Measurements from ENCODE around the gene ANKRD22.

The ANKRD22 gene

DNA sequence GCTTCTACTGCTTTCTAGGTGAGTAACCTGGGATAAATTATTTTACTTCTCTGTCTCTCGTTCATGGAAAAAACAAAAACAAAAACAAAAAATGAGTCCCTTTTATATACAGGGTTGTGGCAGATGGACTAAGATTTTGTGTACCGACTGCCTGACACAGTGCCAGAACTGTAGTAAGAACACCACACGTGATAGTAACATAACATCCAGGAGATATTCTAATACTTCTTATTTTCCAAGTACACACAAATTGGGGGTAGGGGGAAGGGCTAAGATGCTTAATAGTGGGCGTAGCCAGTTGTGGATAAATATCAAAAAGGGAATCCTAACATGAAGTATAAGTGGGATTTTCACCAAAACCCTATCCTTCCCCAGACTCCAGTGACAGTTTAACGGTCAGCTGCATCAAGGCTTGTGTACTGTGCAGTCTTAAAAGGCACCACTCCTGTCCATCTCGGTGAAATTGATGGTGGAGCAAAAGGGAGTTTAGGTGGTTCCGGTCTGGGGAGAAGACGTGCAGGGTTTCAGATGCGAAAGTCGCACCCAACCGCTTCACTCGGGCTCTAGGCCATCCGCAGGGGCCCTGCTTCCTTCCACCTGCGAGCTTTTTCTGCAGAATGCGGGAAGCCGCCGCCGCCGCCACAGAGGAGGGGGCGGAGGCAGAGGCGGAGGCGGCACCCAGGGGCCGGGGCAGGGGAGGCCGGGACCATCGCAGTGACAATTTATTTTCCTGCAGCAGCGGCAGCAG lies 28.1 kb upstream of the ANKRD22 start, which contains the start of gene STAMBPL1:
Gene STAMBPL1 (plus strand): TSS at position 712 of the 748 bp plus-strand sequence. CDS start 21,464 bp downstream, outside the sequence.
- DNase-seq (ENCODE audit: low read depth in 1 of 2, low spot score in 1 of 2) = peak in 1 of 2 donors; percentile 61

DNA sequence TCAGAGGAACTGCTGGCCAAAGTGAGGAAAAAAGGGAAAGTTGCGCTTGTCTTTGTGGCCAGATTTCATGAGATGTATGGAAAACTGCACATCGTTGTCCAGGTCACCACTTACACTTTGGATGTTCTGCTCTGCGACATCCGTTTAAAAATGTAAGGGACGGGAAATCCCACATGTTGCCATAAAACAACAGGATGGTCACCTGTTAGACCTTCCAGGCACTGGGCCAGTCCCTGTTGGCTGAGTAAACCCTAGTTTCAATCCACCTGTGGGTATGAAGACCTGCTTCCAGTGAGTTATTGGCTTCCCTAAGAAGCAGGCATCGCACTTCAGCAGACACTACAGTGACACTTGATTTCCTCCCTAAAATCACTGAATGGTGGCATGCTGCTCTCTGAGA lies 25.7 kb upstream of the ANKRD22 start:
- no peak for DNase-seq (ENCODE audit: low read depth in 1 of 2, low spot score in 1 of 2)

DNA sequence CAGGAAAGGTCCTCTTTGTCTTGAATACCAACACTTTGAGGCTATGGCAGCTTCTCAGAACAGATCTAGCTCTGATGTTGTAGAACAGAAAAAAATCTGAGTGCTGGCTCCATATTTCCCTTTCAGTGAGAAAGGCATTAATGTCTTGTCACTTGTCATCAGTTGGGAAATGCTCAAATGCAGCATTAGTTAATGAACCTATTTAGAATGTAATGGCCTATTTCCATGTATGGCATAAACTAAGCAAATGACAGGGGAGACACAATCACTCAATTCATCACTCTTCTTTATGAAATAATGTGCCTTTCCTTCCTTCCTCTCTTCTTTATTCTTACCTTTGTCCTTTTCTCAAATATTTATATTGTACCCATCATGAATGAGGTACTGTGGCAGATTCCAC lies 23.4 kb upstream of the ANKRD22 start:
- DNase-seq (ENCODE audit: low read depth in 1 of 2, low spot score in 1 of 2) = no peak

DNA sequence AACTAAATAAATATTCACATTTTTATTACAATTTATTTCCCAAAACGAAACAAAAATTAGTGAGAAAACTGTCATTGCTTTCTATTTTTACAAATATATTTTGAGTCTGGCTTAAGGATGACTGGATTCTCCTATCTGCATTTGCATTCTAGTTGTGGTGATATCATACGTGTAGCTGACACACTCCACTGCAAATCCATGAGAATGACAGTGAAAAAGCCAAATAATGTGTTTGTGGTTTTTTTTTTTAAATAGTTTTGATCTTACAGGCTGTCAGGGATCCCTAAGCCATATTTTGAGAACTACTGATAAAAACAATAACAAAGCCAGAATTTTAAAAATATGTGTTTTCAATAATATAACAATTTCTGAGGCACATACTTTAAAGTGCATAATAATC lies 22.6 kb upstream of the ANKRD22 start:
- no peak for DNase-seq (ENCODE audit: low read depth in 1 of 2, low spot score in 1 of 2)

DNA sequence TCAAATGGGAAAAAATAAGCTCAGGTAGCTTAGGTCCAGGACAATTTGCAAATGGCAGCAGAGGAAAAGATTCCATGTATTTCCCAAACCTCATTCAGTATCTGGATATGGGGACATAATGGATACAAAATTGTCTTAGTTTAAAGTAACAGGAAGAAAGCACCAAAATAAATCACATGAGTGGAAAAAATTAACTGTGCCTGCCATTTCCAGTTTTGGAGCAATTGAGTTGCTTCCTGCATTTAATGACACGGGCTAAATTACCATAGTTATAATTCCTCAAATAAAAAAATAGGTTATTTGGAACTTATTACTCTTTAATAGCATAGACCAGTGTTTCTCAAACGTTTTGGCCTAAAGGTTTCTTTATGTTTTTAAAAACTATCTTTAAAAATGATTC lies 22.1 kb upstream of the ANKRD22 start:
- DNase-seq (ENCODE audit: low read depth in 1 of 2, low spot score in 1 of 2) = no peak

DNA sequence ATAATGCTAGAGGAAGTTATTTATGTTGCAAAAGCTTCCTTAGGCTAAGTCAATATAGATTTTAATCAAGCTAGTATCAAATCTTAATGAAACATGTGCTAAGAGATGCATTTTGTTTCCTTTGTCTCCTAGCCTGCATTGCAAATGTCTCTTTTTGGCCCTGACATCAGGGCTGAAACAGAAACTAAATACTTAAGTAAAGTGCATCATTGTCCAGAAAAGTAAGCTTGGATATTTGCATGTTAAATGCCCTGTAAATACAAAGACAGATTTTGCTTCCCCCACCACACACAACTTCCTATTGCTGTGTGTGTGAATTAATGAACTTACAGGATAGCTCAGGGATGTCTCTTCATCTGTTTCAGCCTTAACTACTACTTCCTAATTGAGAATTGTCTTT lies 18.4 kb upstream of the ANKRD22 start:
- no peak for DNase-seq (ENCODE audit: low read depth in 1 of 2, low spot score in 1 of 2)

DNA sequence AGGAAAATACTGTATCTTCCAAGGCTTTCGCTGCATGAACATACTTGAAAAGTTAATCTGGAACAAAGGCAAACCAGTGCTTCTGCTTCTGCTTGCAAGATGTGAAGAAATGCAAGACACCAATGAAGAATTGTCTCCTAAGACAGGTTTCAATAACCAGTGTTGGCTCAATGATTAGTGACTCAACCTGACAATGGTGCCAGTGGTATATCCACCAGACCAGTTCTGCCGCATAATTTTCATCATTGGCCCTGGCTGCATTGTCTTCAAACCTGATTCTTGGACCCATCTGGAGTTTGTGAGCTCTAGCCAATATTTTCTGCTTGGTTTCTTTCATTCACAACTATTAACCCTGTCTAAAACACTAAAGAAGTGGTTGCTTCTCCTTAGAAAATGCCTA lies 14.8 kb upstream of the ANKRD22 start:
- DNase-seq (ENCODE audit: low read depth in 1 of 2, low spot score in 1 of 2) = no peak

DNA sequence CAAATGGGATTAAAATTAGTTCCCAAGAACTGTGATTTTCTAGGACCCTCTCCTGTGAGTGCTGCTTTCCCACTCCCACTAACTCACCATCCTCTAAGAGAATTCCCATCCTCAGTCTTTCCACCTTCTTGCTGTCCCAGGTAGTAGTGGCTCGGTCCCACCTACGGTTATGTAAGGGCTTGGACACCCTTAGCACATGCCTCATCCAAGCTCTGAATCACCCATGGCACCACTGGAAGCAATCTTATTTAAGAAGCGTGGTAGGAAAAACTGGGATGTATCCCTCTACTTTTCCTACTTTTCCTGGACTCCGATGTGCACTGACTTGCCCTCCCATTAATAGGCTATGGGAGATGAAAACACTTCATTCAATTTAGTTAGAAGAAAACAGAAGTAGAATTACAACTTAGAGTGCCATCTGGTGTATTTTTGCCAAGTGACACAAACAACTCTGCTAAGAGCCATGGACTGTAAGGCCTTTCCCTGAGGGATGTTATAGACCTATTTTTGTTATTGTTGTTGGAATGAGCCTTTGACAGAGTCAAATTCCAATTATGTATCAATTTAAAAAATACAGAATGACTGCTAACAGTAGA lies 13.7 kb upstream of the ANKRD22 start:
- no peak for DNase-seq (ENCODE audit: low read depth in 1 of 2, low spot score in 1 of 2)

DNA sequence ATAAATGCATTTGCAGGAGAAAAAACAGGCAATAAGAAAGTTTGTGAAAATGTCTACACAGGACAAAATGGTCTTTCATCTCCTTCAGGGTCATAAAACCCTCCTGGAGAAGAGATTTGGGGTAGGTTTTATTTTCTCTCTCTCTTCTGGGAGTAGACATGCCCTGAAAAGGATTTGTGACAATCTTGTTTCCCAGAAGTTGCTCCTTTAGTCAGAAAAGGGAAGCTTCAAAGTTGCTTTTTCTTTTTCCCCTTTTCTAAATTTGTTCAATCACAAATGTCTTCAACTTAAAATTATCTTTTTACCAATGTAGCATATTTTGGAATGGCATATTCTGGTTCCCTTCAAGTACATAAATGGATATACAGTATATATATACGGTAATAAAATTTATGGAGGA lies 9.4 kb upstream of the ANKRD22 start:
- no peak for DNase-seq (ENCODE audit: low read depth in 1 of 2, low spot score in 1 of 2)

DNA sequence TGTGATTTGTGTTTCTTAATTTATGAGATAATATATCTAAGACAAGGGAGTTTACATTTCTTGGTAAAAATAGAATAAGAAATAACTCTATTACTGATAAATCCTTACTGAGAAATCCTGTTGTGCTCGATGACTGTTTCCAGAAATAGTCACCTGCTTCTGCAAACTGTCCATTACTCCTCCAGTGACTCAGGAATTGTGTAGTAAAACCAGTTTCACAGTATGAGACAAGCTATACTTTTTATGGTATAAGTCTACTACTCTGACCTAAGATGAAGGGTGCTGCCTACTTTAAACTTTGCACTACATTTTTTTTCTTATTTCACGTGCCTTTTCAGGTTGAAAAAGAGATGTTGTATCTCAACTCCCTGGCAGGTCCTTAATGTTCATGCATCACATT lies 6.8 kb upstream of the ANKRD22 start:
- DNase-seq (ENCODE audit: low read depth in 1 of 2, low spot score in 1 of 2) = no peak

DNA sequence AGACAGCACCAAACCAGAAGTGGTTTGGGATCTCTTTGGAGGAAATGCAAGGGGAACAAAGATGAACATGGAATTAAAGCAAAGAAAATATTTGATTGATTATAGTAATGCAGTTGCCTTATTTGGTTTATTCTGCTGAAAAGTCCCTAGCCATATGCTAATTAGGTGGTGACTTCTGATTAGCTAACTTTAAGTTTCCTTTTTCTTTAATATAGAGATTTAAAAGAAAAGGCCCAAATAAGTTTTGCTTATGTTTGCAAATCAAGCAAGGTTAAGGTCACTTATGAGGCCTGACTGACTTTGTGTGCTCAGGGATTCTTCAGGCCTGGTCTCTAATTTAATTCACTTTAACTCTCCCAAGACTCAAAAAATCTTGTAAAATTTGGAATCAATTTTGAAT lies 6.2 kb upstream of the ANKRD22 start:
- DNase-seq (ENCODE audit: low read depth in 1 of 2, low spot score in 1 of 2) = no peak

DNA sequence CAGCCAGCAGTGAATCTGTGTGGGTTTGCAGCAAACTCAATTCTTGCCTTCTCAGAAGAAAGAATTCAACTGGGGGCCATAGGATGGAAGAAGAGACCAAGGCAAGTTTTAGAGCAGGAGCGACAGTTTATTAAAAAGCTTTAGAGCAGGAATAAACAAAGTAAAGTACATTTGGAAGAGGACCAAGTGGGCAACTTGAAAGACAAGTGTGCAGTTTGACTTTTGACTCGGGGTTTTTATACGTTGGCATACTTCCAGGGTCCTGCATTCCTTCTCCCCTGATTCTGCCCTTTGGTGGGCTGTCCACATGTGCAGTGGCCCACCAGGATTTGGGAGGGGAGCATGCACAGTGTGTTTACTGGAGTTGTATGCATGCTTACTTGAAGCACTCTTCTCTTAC lies 3.0 kb upstream of the ANKRD22 start:
- DNase-seq (ENCODE audit: low read depth in 1 of 2, low spot score in 1 of 2) = no peak

DNA sequence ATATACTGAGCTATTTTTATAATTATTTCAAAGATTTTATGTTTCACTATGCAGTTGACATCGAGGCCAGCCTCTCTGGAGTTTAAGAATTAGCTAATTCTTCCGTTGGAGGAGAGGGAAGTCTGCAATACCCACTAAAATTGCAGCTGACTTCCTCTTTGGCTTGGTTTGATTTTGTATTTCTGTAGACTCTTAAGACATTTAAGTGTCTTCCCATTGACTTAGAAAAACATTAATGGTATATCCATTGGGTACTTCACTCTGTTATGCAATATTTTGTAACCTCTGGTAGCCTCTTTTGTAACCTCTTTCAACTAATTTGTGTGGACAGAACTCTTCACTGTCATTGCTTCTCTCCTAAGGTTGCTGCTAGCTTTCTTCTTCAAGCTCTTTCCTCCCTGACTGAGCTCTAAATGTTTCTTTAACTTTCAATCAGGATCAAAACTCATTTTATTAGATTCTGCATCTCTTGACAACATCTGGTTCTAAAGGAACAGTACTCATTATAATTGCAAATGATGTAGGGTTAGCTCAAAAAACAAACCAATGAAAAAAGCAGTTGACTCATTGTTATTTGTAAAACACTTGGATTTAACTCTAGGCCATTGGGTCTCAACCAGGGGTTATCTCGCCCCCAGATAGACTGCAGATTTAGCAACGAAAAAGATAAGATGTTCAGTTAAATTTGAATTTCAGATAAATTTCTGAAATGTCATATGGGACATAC lies 1.7 kb upstream of the ANKRD22 start:
- no peak for DNase-seq (ENCODE audit: low read depth in 1 of 2, low spot score in 1 of 2)

DNA sequence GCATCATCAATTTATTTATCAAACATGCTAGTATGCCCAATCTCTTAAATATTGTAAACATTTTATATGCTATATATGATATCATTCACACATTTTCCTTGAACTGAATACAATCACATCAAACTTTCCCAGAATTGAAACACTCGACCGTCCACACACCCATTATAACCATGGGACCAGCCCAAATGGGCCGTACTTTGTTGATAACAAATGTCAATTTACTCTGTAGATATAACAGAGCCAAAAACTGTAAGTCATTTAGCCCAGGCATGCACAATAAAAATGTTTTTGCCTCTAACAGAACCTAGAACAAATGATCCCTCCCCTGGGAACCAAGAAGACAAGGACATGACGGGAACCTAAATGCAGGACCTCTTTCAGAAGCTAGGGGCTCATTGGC lies 683 bp upstream of the ANKRD22 start:
- no peak for DNase-seq (ENCODE audit: low read depth in 1 of 2, low spot score in 1 of 2)

DNA sequence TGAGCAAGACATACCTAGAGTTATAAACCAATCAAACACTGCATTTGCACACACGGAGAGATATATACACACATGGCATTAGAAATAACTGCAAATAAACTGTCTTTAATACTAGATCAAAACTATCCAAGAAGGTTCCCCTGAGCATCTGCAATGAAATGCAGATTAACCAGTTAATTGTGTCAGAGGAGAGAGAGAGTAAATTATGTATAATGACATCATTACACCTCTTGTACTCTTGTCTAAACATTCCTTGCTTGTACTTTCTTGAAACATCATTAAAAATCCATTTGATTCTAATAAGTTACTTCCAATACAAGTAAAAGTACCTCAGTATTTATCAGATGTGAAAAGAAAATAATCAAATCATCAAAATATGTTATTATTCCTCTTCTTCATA lies 932 bp downstream of the ANKRD22 start:
- no peak for DNase-seq (ENCODE audit: low read depth in 1 of 2, low spot score in 1 of 2)

DNA sequence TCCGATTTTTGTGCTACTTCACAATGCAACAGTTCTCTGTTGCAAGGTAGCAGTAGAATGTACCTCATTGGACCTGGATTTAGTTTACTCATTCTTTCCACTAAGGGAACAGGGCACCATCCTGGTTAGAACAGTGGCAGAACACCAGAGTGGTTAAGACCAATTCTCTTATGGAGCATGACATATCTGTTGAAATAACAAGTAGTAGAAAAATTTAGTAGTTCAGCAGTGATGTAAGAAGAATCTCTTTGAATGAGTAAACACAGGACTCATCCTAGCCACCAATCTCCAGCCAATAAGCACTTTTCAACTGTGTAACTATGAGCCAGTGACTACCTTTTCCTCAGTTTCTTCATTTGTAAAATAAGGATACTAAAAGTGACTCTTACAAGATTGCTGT lies 2.4 kb downstream of the ANKRD22 start:
- DNase-seq (ENCODE audit: low read depth in 1 of 2, low spot score in 1 of 2) = no peak

DNA sequence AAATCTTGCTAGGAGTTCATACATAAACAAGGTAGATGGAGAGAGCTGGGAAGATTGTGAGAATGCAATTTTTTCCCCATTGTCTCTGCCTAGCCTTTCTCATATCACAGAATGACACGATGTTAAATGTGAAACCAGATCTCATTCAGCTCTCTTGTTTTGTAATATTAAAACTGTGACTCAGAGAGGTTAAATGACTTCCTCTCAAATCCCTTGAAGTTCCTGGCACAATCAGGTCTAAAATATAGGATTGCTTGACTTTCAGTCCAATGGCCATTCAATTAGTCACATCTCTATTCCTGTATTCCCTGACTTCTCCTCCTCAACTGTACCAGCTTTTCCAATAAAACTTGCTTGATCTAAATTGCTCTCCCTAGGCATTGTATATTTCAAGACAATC lies 3.1 kb downstream of the ANKRD22 start:
- no peak for DNase-seq (ENCODE audit: low read depth in 1 of 2, low spot score in 1 of 2)

DNA sequence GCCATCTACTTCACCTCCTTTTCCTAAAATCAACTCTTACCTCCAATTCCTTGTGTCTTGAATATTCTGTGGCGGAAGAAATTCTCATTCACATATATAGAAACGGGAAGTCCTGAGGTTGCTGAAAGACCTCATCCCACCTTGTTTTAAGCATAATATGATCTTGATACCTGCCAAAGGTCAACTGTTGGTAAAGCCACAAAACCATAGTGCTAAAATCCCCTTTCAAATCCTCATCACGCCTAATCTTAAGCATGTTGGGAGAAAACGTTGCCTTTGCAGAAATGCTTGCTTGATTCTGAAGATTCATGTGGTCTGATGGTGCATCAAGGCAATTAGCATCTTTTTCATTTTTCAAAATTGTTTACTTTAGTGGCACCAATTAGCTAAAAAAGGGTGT lies 8.5 kb downstream of the ANKRD22 start:
- DNase-seq (ENCODE audit: low read depth in 1 of 2, low spot score in 1 of 2) = no peak

DNA sequence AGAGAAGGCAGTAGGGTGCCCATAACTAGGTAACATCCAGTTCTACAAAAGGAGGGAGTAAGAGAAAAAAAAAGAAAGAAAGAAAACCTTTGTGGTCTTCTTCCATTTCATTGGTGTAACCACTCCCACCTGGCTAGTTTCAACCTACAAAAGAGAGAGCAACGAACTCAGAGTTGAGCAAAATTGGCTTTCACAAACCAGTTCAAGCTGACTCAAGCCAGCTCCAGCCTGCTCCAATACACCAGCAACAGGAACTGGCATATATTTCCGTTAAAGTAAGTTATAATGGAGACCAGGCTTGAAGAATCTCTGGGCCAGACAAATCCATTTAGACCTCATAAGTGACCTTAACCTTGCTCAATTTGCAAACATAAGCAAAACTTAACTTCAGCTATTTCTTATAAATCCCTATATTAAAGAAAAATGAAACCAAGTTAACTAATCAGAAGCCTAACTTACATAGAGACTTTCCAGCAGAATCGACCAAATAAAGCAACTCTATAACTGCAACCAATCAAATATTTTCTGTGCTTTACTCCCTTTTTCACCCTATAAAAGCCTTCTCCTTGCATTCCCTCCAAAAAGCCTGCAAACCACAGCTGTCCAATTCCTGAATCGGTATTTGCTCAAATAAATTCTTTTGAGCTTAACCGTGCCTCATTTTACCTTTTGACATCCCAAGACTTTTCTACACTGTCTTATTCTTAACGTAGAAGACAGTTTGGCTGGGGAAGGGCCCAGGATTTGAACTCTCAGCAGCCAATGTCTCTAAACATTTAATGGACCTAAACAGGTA lies 10.1 kb downstream of the ANKRD22 start:
- DNase-seq (ENCODE audit: low read depth in 1 of 2, low spot score in 1 of 2) = no peak

DNA sequence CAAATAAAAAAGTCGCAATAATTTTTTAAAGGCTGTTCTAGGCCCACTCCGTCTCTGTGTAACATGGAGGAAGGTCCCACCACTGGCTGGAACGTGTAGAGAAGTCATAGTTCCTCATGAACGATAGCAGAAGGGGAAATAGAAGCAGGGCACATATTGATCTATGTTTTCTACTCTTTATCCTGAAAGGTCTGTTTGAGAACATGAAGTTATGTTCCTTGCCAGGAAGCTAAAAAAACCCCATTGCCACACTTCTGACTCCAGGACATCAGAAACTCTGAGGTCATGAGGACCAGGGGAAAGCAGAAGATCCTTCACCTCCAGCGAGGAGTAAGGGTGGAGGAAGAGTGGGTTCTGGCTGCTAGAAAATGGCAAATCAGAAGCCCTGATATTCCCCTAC lies 10.8 kb downstream of the ANKRD22 start:
- no peak for DNase-seq (ENCODE audit: low read depth in 1 of 2, low spot score in 1 of 2)

DNA sequence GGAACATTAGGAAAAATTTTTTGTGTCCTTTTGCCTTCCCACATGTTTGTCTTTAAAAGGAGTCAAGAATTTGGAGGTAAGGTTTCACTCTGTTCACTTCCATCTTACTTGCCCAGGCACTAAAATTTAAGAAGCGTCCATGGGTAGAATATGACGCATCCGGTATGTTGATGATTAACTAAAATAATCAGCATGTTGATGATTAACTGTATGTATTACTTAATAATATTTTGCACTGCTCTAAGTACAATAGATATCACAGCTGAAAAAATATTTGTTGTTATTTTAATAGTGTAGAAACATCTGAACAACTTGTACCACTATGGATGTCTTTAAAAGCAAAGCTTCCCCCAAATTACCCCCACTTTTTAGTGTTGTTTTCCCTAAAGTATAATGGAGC lies 11.5 kb downstream of the ANKRD22 start:
- no peak for DNase-seq (ENCODE audit: low read depth in 1 of 2, low spot score in 1 of 2)
